H1 (cell line): ENCODE data around the gene CTH. TPM values are rescaled to one million over a fixed set of nuclear protein-coding genes. Genes with fewer than 3 reads are reported as not detected.
"Not testable (repeated sequence)": the region's sequence is repeated elsewhere in the genome, so short reads cannot be mapped to it uniquely, and the experiment has no call there.

Source experiments
- CTCF ChIA-PET: fragments of 300-600 bp; sonication (Branson Sonifier 250); formaldehyde crosslinking; loops from one replicate; lab custom pipeline; 2021; ENCODE audit not compliant: partially characterized antibody; lab: Charles Lee
- POLR2A ChIA-PET: fragments of 300-600 bp; sonication (Branson Sonifier 250); formaldehyde crosslinking; loops from one replicate; lab custom pipeline; 2021; ENCODE audit warnings: inconsistent platforms; ENCODE audit not compliant: partially characterized antibody; lab: Charles Lee
- DNase-seq, 2 experiments: peaks; one replicate each; pipeline versions ENCODE4 v3.0.0 to v3.0.0-alpha.2; 2010 to 2022; ENCODE audit warnings: low spot score in 2 of 2, low read depth in 1 of 2, mixed read lengths in 1 of 2
- FAIRE-seq: peaks from 2 replicates; lab custom pipeline; 2011; peaks lifted over from hg19 to GRCh38; lab: Jason Lieb, UNC
- H2AFZ ChIP-seq: 2 replicates; pipeline ENCODE4 v1.8.1; 2012; ENCODE audit warnings: low read length, inconsistent platforms
- H2AK5ac ChIP-seq: 2 replicates; pipeline ENCODE4 v1.6.1; 2013; ENCODE audit warnings: low read depth, low read length
- H2BK120ac ChIP-seq: replicated peaks from 2 replicates; pipeline ENCODE3; 2013; ENCODE audit warnings: low read depth, low read length, inconsistent platforms
- H2BK12ac ChIP-seq: 2 replicates; pipeline ENCODE4 v1.6.1; 2013; ENCODE audit warnings: low read depth, low read length
- H2BK15ac ChIP-seq: 2 replicates; pipeline ENCODE4 v1.6.1; 2013; ENCODE audit warnings: low read length
- H2BK20ac ChIP-seq: 2 replicates; pipeline ENCODE4 v1.6.1; 2013; ENCODE audit warnings: low read length
- H2BK5ac ChIP-seq: 2 replicates; pipeline ENCODE4 v1.6.1; 2013; ENCODE audit warnings: low read depth, low read length
- H3K14ac ChIP-seq: 2 replicates; pipeline ENCODE4 v1.6.1; 2013; ENCODE audit warnings: inconsistent platforms; ENCODE audit not compliant: insufficient read length
- H3K18ac ChIP-seq: 2 replicates; pipeline ENCODE4 v1.6.1; 2013; ENCODE audit warnings: low read length; ENCODE audit errors: extremely low read depth
- H3K23ac ChIP-seq: 2 replicates; pipeline ENCODE4 v1.6.1; 2013; ENCODE audit warnings: inconsistent platforms; ENCODE audit not compliant: insufficient read length
- H3K23me2 ChIP-seq: 2 replicates; pipeline ENCODE4 v1.6.1; 2013; ENCODE audit warnings: low read depth, low read length
- H3K27ac ChIP-seq: 2 replicates; pipeline ENCODE4 v1.6.1; 2011; ENCODE audit warnings: low read depth, low read length, inconsistent platforms
- H3K27me3 ChIP-seq, 4 experiments: replicated peaks in 1 of 4; 1 replicate in 1 of 4; 2 replicates in 3 of 4; pipeline versions ENCODE4 v1.6.1 to v1.8.1; 2011 to 2013; ENCODE audit warnings: low read length in 3 of 4, mild to moderate bottlenecking in 3 of 4, inconsistent platforms in 2 of 4, mixed read lengths in 2 of 4, moderate library complexity in 1 of 4; ENCODE audit not compliant: control insufficient read depth in 3 of 4, insufficient read depth in 3 of 4; ENCODE audit errors: extremely low read depth in 1 of 4
- H3K36me3 ChIP-seq, 4 experiments: 2 replicates each; pipeline versions ENCODE4 v1.6.1 to v1.8.1; 2011 to 2013; ENCODE audit warnings: mild to moderate bottlenecking in 4 of 4, low read length in 3 of 4, moderate library complexity in 2 of 4, control low read depth in 1 of 4, inconsistent platforms in 1 of 4; ENCODE audit not compliant: insufficient read depth in 4 of 4, control insufficient read depth in 2 of 4
- H3K4ac ChIP-seq: replicated peaks from 2 replicates; pipeline ENCODE3; 2013; ENCODE audit warnings: low read length, low read depth, mixed read lengths, inconsistent platforms; ENCODE audit not compliant: insufficient read length
- H3K4me1 ChIP-seq, 4 experiments: replicated peaks in 1 of 4; 1 replicate in 1 of 4; 2 replicates in 3 of 4; pipeline versions ENCODE4 v1.6.1 to v1.8.1; 2011 to 2013; ENCODE audit warnings: low read length in 3 of 4, inconsistent platforms in 2 of 4, mixed read lengths in 1 of 4; ENCODE audit not compliant: insufficient read depth in 4 of 4, control insufficient read depth in 3 of 4
- H3K4me2 ChIP-seq, 2 experiments: 2 replicates each; pipeline versions ENCODE4 v1.6.1 to v1.8.1; 2011 to 2013; ENCODE audit warnings: low read depth in 2 of 2, low read length in 2 of 2, control low read depth in 1 of 2, inconsistent platforms in 1 of 2, mild to moderate bottlenecking in 1 of 2; ENCODE audit not compliant: insufficient read depth in 1 of 2
- H3K4me3 ChIP-seq, 4 experiments: fragments of 200-600, 300-600 bp in 1 of 4; sonication (generic), shearing (Covaris generic), sonication (Bioruptor Twin) in 1 of 4; 2 replicates each; pipeline versions ENCODE4 v1.5.1 to v1.8.1; 2011 to 2016; ENCODE audit warnings: low read length in 4 of 4, low read depth in 3 of 4, control low read depth in 2 of 4, inconsistent platforms in 2 of 4, mild to moderate bottlenecking in 2 of 4, mixed read lengths in 1 of 4, moderate library complexity in 1 of 4; ENCODE audit not compliant: insufficient read depth in 2 of 4; ENCODE audit errors: extremely low read depth in 1 of 4
- H3K56ac ChIP-seq: replicated peaks from 2 replicates; pipeline ENCODE3; 2013; ENCODE audit warnings: low read depth, mild to moderate bottlenecking, mixed read lengths, low read length, inconsistent platforms; ENCODE audit not compliant: insufficient read length
- H3K79me1 ChIP-seq: 2 replicates; pipeline ENCODE4 v1.6.1; 2013; ENCODE audit warnings: low read depth, low read length, control low read depth
- H3K79me2 ChIP-seq, 2 experiments: 2 replicates each; pipeline versions ENCODE4 v1.6.1 to v1.8.1; 2012 to 2013; ENCODE audit warnings: low read length in 2 of 2, mild to moderate bottlenecking in 2 of 2, inconsistent platforms in 1 of 2; ENCODE audit not compliant: insufficient read depth in 2 of 2, control insufficient read depth in 1 of 2
- H3K9ac ChIP-seq, 4 experiments: replicated peaks in 1 of 4; 1 replicate in 1 of 4; 2 replicates in 3 of 4; pipeline versions ENCODE4 v1.6.1 to v1.8.1; 2011 to 2013; ENCODE audit warnings: low read depth in 3 of 4, low read length in 3 of 4, control low read depth in 2 of 4, mild to moderate bottlenecking in 2 of 4, moderate library complexity in 2 of 4, inconsistent platforms in 1 of 4; ENCODE audit errors: extremely low read depth in 1 of 4
- H3K9me3 ChIP-seq, 2 experiments: 2 replicates each; pipeline versions ENCODE4 v1.6.1 to v1.8.1; 2012 to 2013; ENCODE audit warnings: mild to moderate bottlenecking in 2 of 2, moderate library complexity in 2 of 2, control low read depth in 1 of 2, inconsistent platforms in 1 of 2, low read depth in 1 of 2, low read length in 1 of 2, mixed read lengths in 1 of 2; ENCODE audit not compliant: insufficient read depth in 2 of 2
- H4K20me1 ChIP-seq, 2 experiments: replicated peaks in 1 of 2; 2 replicates each; pipeline versions ENCODE3 to v1.8.1; 2011 to 2013; ENCODE audit warnings: inconsistent platforms in 2 of 2, low read length in 2 of 2, mild to moderate bottlenecking in 1 of 2; ENCODE audit not compliant: insufficient read depth in 2 of 2, control insufficient read depth in 1 of 2
- H4K5ac ChIP-seq: 2 replicates; pipeline ENCODE4 v1.6.1; 2013; ENCODE audit warnings: low read length, low read depth, mixed read lengths, inconsistent platforms; ENCODE audit not compliant: insufficient read length
- H4K8ac ChIP-seq: 2 replicates; pipeline ENCODE4 v1.8.0; 2013; ENCODE audit warnings: mild to moderate bottlenecking, moderate library complexity, low read length, inconsistent platforms; ENCODE audit not compliant: insufficient read depth; ENCODE audit errors: extremely low read depth
- H4K91ac ChIP-seq: replicated peaks from 2 replicates; pipeline ENCODE3; 2013; ENCODE audit warnings: low read length, mixed read lengths, inconsistent platforms; ENCODE audit not compliant: insufficient read length
- WGBS, 2 experiments: shearing (Covaris generic) in 1 of 2; methylation state at CpG; one replicate each; pipeline versions ENCODE4 v1.1.6 to v1.1.7; 2013 to 2015; ENCODE audit warnings: low lambda C conversion rate in 2 of 2, mixed read lengths in 2 of 2, inconsistent platforms in 1 of 2, low coverage in 1 of 2, missing lambda C conversion rate in 1 of 2; ENCODE audit not compliant: insufficient replicate concordance in 2 of 2, insufficient coverage in 1 of 2, insufficient read length in 1 of 2; ENCODE audit errors: extremely low coverage in 1 of 2, missing lambda C conversion rate in 1 of 2; 5-methylcytosine and 5-hydroxymethylcytosine counted together
- polyA plus RNA-seq, 7 experiments: library from polyadenylated mRNA; depleted of rRNA in 3 of 7; stranded (reverse) in 5 of 7; unstranded in 2 of 7; fragments of >200 nt in 5 of 7; fragments of 200-250 nt in 2 of 7; gene quantifications; 1 replicate in 5 of 7; 2 replicates in 1 of 7; 4 replicates in 1 of 7; pipeline versions ENCODE4 v1.2.1 to v1.2.3, GENCODE V29; 2011 to 2013; ENCODE audit warnings: missing spikeins in 2 of 7, mixed read lengths in 2 of 7
- total RNA-seq: library from RNA; stranded (reverse); fragmentation: NEBNext Ultra II Directional; extraction: Animal tissue kit (Norgen Biotek cat#: 25700); gene quantifications from 2 replicates; pipeline ENCODE4 v1.2.1, GENCODE V29; 2021

The CTH gene
- total and polyA plus RNA-seq, 2 of the 8 experiments (the other 6 are each of a cell fraction or from before 2014, with no cell fraction given): 31.7 to 33.2 TPM

DNA sequence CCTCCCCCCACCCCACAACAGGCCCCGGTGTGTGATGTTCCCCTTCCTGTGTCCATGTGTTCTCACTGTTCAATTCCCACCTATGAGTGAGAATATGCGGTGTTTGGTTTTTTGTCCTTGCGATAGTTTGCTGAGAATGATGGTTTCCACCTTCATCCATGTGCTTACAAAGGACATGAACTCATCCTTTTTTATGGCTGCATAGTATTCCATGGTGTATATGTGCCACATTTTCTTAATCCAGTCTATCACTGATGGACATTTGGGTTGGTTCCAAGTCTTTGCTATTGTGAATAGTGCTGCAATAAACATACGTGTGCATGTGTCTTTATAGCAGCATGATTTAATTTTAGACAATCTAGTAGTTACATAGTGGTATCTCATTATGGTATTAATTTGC is 66.8 kb downstream of the CTH start:
- H3K9ac ChIP-seq, H2BK12ac ChIP-seq, H3K27ac ChIP-seq, H2AFZ ChIP-seq, POLR2A ChIA-PET, H4K5ac ChIP-seq, H4K8ac ChIP-seq, H3K4me3 ChIP-seq, H3K4me1 ChIP-seq, FAIRE-seq, H2BK15ac ChIP-seq, H4K91ac ChIP-seq, H2BK120ac ChIP-seq, DNase-seq, H3K9me3 ChIP-seq, H2BK20ac ChIP-seq, H3K14ac ChIP-seq, H3K4me2 ChIP-seq, H3K27me3 ChIP-seq, H2AK5ac ChIP-seq, H3K23me2 ChIP-seq, H3K4ac ChIP-seq, H2BK5ac ChIP-seq, H3K18ac ChIP-seq, H3K36me3 ChIP-seq, H3K79me1 ChIP-seq, H3K23ac ChIP-seq, H4K20me1 ChIP-seq, H3K79me2 ChIP-seq, H3K56ac ChIP-seq: not testable (repeated sequence)
- CTCF ChIA-PET: interaction anchor here (1.5 kb wide), 1 partner anchor 9 kb away, joined by 3 read pairs; no protein-coding TSS in a partner anchor
- 100% methylated on average over 3 of the region's 4 CpGs; no CpG with 5 or more reads in 1 of the 2 experiments for WGBS, 2 experiments
